ENCODE measurements around the gene HOXC9. TPM values are rescaled to one million over a fixed set of nuclear protein-coding genes. Genes with fewer than 3 reads are reported as not detected.

HOXC9 gene
- total and polyA plus RNA-seq, 2 of the 8 experiments (the other 6 are each of a cell fraction or from before 2014, with no cell fraction given) = not detected

GRCh38 chr12:53983950-53984572 is 15.9 kb upstream of the HOXC9 start (continued):
- TF ChIP-seq TBP (IDR thresholded peaks at IDR 0.05; ENCODE audit: low read depth, low read length) (no peak), RNF2 (IDR thresholded peaks at IDR 0.05; ENCODE audit: borderline replicate concordance, low read depth, low read length, missing control alignments, poor library complexity, severe bottlenecking) (peak; percentile 67), SP2 (IDR thresholded peaks at IDR 0.05; ENCODE audit: low read length) (no peak), MAFK (IDR thresholded peaks at IDR 0.05; ENCODE audit: low read depth, low read length) (no peak)
